Activated naive CD8-positive, alpha-beta T cell (primary cell): ENCODE measurements around the gene PAPPA.

Source experiments
- H3K27ac Mint-ChIP-seq: one replicate; pipeline ENCODE4 v1.8.0; 2021; ENCODE audit warnings: mixed read lengths
- H3K27me3 Mint-ChIP-seq: one replicate; pipeline ENCODE4 v1.8.0; 2021; ENCODE audit warnings: mixed read lengths
- H3K36me3 Mint-ChIP-seq: one replicate; pipeline ENCODE4 v1.8.0; 2021; ENCODE audit warnings: mixed read lengths
- H3K4me1 Mint-ChIP-seq: one replicate; pipeline ENCODE4 v1.8.0; 2021; ENCODE audit warnings: low read depth, mixed read lengths
- H3K4me3 Mint-ChIP-seq: one replicate; pipeline ENCODE4 v1.8.0; 2021; ENCODE audit warnings: mild to moderate bottlenecking, mixed read lengths
- H3K9me3 Mint-ChIP-seq: one replicate; pipeline ENCODE4 v1.8.0; 2021; ENCODE audit warnings: low read depth, mixed read lengths

PAPPA gene

DNA sequence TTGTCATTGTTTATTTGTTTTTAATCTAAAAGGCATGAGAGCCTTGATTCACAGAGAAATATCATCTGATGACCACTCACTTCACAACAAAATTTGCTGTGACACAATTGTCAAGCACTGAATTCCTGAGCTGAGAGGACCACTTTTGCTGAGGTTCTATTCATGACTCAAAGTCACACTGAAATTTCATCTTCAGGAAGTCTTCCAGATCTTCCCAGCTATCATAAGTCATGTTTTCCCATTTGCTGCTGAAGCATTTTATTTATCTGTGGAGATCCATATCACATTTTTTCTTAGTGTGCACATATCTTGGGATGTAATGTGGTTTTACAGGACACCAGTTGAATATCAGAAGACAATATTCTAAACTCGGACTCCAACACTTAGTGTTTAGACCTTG, 278.5 kb downstream of the PAPPA start:
- Mint-ChIP-seq H3K9me3 (no peaks in the 10 kb centered on the region), H3K27ac (no peak overlapping the region), H3K4me3 (no peak overlapping the region), H3K4me1 (no peaks in the 10 kb centered on the region), H3K27me3 (no peaks in the 10 kb centered on the region), H3K36me3 (peaks cover 25% of the 10 kb centered on the region)

DNA sequence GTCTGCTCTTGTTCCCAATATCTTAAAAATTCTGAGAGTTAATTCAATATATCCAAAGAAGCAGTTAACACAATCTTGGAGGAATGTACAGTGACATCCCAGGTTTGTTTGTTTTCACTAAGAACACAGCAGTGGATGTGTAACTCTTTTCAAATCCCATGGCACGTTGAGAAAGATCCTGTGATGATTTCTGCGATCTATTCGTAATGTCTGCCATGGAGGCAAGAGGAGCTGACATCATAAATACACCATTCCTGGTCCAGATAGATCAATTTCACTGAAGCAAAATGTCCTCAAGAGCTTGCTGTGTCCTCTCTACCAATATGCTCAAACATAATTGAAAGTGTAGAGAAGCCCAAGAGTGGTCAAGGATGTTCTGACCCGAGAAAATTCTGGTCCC, 280.7 kb downstream of the PAPPA start:
- no peak overlapping the region for H3K4me3 Mint-ChIP-seq
- H3K36me3 Mint-ChIP-seq, result peaks cover 26% of the 10 kb centered on the region
- no peaks in the 10 kb centered on the region for H3K4me1 Mint-ChIP-seq
- no peaks in the 10 kb centered on the region for H3K9me3 Mint-ChIP-seq
- H3K27ac Mint-ChIP-seq, result no peak overlapping the region
- no peaks in the 10 kb centered on the region for H3K27me3 Mint-ChIP-seq

DNA sequence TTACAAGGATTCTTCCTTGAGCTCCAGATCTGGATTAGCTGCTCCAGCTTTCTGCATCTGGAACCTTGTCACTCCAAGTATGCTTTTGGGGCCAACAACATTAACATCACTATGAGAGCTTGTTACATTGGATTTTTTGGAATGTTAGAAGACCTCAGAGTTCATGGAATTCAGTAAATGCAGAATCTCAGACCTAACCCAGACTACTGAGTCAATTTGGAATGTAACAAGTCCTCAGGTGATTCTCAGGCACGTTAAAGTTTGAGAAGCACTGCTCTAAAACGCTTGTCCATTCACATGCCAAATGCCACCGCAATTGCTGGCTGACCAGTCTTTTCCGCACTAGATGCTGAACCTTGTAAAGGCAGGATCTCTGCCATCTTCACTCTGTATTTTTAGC, 282.1 kb downstream of the PAPPA start:
- peaks cover 35% of the 10 kb centered on the region for H3K36me3 Mint-ChIP-seq
- H3K4me1 Mint-ChIP-seq, result no peaks in the 10 kb centered on the region
- no peak overlapping the region for H3K27ac Mint-ChIP-seq
- no peaks in the 10 kb centered on the region for H3K27me3 Mint-ChIP-seq
- no peaks in the 10 kb centered on the region for H3K9me3 Mint-ChIP-seq
- no peak overlapping the region for H3K4me3 Mint-ChIP-seq

DNA sequence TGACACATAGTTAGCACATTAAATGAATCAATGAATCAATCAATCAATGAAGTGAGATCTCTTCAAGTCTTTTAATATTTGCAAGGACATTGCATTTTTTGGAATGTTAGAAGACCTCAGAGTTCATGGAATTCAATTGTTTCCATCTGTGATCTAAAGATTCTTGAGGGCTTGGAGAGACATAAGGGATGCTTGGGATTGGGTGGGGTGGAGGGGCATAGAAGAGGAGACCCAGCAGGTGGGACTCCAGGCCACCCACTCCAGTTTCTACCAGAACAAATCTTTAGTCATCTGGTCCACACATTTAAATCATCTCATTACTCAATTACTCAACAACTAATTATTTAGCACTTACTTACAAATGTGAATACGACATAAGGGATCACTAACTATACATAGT, 282.5 kb downstream of the PAPPA start:
- no peak overlapping the region for H3K4me3 Mint-ChIP-seq
- H3K27ac Mint-ChIP-seq, result no peak overlapping the region
- H3K9me3 Mint-ChIP-seq, result no peaks in the 10 kb centered on the region
- H3K36me3 Mint-ChIP-seq, result peaks cover 39% of the 10 kb centered on the region
- H3K27me3 Mint-ChIP-seq, result no peaks in the 10 kb centered on the region
- no peaks in the 10 kb centered on the region for H3K4me1 Mint-ChIP-seq

DNA sequence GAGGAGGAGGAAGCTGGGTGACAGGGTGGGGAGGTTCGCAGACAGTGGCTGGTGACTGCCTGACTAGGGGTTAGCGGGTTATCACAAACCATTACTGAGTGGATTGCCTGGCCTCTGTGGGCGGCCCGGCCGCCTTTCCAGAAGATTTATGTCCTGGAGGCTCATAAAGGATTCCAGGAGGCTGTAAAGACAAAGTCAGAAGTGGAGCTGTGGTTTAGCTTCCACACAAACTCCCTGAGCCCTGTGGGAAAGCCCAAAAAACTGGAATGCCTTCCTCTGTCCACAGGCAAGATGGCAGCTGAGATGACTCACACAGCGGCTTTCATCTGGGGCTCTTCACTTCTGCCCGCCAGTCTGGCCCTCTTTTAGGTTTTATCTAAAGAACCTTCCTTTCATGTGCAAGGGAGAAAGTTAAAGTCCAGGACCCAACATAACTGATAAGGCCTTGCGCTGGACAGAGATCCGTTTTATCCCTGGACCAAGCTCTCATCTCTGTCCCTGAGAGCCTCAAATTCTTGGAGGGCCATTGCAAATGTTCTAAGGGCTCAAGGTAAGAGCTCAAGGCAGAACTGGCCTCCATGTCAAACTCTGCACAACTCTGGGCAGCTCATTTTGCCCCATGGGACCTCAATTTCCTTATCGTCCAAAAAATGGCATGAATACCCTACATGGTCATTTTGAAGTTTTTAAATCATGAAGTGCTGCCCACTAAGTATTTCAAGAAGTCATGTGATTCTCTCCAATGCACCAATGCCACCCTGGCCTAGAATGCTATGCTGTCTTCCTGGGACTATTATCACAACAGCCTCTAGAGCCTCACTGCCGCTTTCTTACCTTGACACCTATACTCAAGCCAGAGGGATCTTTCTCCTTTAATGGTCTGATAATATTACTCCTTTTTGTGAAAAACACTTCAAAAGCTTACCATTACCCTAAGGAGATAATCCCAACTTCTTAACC, 284.1 kb downstream of the PAPPA start:
- H3K36me3 Mint-ChIP-seq, result peaks cover 48% of the 10 kb centered on the region

DNA sequence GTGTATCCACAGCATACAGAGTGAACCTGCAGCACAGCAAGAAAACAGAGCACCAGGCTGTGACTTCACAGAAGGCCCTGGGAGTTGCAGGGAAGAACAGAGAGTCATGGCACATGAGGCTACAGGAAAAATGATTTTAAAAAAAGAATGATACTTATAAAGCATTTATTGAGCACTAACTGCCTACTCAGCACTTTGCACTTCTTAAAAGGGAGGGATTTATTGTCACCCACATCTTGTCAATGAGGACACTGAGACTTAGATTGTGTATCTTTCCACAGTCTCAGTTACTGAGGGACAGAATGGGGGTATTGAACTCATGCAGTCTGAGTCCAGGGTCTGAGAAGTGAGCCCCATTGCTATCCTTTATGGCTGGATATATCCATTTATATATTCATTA, 288.9 kb downstream of the PAPPA start:
- no peaks in the 10 kb centered on the region for H3K27me3 Mint-ChIP-seq
- no peak overlapping the region for H3K27ac Mint-ChIP-seq
- H3K36me3 Mint-ChIP-seq, result peaks cover 42% of the 10 kb centered on the region
- H3K4me1 Mint-ChIP-seq, result no peaks in the 10 kb centered on the region
- no peak overlapping the region for H3K4me3 Mint-ChIP-seq
- H3K9me3 Mint-ChIP-seq, result no peaks in the 10 kb centered on the region

More for the DNA sequence above, 284.1 kb downstream of the PAPPA start:
- no peaks in the 10 kb centered on the region for H3K9me3 Mint-ChIP-seq
- no peak overlapping the region for H3K27ac Mint-ChIP-seq
- H3K4me1 Mint-ChIP-seq, result no peaks in the 10 kb centered on the region
- no peaks in the 10 kb centered on the region for H3K27me3 Mint-ChIP-seq
- no peak overlapping the region for H3K4me3 Mint-ChIP-seq

DNA sequence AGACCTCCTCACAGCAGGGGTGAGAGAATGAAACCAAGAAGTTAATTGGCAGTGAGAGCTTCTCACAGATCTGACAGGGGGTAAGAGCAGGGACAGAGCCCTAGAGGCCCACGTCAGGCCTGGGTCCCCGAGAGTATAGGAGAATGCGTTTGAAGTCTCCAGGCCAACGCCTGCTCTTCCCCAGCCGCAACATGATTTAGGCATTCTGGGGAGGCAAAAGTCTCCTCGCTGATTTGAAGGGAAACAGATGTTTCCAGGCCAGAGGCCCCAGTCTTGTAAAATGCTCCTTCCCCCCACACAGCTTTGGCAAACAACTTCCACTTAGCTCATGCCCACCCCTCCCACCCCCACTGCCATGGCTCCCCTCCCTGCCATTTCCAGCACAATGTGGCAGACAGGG, 294.3 kb downstream of the PAPPA start:
- no peaks in the 10 kb centered on the region for H3K4me1 Mint-ChIP-seq
- no peak overlapping the region for H3K27ac Mint-ChIP-seq
- peaks cover 16% of the 10 kb centered on the region for H3K36me3 Mint-ChIP-seq
- no peak overlapping the region for H3K4me3 Mint-ChIP-seq
- H3K9me3 Mint-ChIP-seq, result no peaks in the 10 kb centered on the region
- no peaks in the 10 kb centered on the region for H3K27me3 Mint-ChIP-seq

DNA sequence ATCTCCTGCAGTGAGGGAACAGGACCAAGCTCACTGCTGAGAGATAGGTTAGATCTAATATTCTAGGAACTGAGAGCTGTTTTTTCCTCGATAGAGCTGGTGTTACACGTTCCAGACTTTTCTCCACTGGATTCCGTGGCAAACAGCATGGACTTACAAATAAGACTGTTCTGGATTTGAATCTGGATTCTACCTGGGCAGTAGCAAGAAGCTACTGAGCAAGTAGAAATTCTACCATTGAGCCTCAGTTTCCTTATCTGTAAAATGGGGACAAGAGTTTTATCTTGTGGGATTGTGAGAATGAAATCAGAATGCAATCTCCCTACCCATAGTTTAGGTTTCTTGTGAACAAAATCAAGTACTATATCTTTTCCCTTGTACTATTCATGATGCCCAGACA, 294.8 kb downstream of the PAPPA start:
- no peak overlapping the region for H3K27ac Mint-ChIP-seq
- no peaks in the 10 kb centered on the region for H3K27me3 Mint-ChIP-seq
- H3K4me1 Mint-ChIP-seq, result no peaks in the 10 kb centered on the region
- H3K36me3 Mint-ChIP-seq, result peaks cover 16% of the 10 kb centered on the region
- no peaks in the 10 kb centered on the region for H3K9me3 Mint-ChIP-seq
- H3K4me3 Mint-ChIP-seq, result no peak overlapping the region

DNA sequence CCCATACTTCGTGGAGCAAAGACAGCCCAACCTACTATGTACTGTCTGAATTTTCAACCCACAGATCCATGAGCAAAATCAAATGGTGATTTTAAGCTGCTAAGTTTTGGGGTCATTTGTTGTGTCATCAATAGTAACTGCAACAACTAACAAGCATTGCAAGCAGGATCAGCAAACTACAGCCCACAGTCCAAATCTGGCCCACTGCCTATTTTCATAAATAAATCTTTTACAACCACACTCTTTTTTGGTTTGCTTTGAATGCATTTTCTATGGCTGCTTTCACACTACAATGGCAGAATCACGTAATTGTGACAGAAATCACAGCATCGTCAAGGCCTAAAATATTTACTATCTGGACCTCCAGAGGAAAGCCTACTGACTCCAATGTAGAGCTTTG, 296.4 kb downstream of the PAPPA start:
- Mint-ChIP-seq H3K4me3 (no peak overlapping the region), H3K36me3 (peaks cover 16% of the 10 kb centered on the region), H3K27ac (no peak overlapping the region), H3K27me3 (no peaks in the 10 kb centered on the region), H3K4me1 (no peaks in the 10 kb centered on the region), H3K9me3 (no peaks in the 10 kb centered on the region)

DNA sequence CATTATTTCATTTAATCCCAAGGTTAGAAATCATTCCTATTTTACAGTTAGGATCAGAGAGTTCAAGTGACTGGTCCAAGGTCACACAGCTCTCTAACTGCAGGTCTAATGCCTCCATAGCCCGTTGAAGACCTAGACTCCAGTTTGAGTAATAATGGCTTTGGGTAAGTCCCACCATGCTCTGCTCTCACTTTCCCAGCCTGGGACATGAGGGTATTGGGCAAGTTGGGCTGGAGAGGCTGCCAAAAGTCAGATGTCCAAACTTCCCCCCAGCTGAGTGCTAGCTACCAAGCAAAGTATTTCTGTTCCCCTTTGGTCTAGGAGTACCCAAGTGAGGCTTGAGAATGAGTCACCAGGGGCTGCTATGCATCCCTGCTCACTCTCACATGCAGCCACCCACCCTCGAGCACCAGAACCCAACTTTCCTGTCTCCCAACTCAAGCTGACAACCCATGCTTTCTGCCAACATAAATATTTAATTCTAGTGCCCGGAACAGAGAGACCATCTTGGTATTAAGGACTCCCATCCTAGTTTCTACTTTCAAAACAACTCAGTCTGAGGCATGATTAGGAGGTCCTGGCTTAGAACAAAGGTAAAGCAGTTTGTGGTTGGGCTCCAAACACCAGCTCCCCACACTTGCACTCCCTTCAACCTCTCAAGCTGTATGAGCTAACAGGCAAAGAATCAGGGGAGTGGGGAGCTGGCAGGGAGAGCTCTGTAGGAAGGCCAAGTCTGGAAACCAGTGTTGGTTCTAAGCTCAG, 297.0 kb downstream of the PAPPA start:
- Mint-ChIP-seq H3K36me3 (peaks cover 14% of the 10 kb centered on the region), H3K9me3 (no peaks in the 10 kb centered on the region), H3K4me3 (no peak overlapping the region), H3K27me3 (no peaks in the 10 kb centered on the region), H3K27ac (no peak overlapping the region), H3K4me1 (no peaks in the 10 kb centered on the region)

DNA sequence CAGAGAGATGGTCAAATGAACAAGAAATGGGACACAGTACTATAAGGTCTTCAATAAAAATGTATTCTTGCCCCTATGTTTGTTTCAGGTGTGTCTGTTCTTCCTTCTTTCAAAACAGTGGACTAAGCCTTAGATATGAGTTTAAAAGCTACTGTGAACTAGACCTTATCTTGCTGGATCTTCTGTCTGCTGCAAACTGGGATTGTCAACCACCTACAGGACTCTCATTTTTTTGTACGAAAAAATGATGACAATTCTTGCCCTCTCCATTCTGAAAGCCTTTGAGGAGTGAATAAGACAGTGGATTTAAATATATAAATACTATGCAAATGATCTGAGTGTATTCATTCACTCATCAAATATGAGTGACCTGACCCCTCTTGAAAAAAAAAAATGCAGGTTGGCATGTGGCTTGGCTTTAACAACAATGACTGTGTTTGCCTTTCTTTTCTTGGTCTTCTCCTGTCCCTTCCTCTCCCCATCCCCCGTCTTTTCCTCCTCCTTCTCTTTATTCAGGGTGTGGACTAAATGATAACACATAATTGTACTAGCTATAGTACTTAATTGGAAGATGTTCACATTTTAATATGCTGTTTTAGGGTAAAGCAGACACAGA, 298.0 kb downstream of the PAPPA start:
- peaks cover 16% of the 10 kb centered on the region for H3K36me3 Mint-ChIP-seq
- no peaks in the 10 kb centered on the region for H3K4me1 Mint-ChIP-seq
- no peak overlapping the region for H3K27ac Mint-ChIP-seq
- peaks cover 1% of the 10 kb centered on the region for H3K9me3 Mint-ChIP-seq
- no peak overlapping the region for H3K4me3 Mint-ChIP-seq
- no peaks in the 10 kb centered on the region for H3K27me3 Mint-ChIP-seq
